Limb (tissue), 2 donors: ENCODE results near the gene CGN.

ENCODE experiments used
- DNase-seq, 2 donors: peaks; one replicate each; pipeline ENCODE4 v3.0.0-alpha.2; 2016; ENCODE audit errors: extremely low spot score in 2 of 2

The CGN gene

DNA sequence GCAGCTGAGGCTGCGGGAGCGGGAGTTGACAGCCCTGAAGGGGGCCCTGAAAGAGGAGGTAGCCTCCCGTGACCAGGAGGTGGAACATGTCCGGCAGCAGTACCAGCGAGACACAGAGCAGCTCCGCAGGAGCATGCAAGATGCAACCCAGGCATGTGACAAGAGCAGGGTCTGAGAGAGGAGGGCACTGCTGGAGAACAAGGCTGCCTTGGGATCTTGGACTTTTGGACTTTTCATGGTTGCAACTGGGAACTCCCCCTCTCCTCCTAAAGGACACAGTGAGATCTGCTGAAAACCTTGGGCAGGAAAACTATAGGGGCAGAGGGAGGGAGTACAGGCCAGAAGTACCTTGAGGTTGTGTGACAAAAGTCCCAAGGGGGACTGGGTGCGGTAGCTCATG lies 13.5 kb downstream of the CGN start:
- DNase-seq, result no peak

GRCh38 chr1:151526735-151527525 lies 15.7 kb downstream of the CGN start:
- DNase-seq, result no peak

GRCh38 chr1:151529211-151529702 lies 18.1 kb downstream of the CGN start:
- no peak for DNase-seq

DNA sequence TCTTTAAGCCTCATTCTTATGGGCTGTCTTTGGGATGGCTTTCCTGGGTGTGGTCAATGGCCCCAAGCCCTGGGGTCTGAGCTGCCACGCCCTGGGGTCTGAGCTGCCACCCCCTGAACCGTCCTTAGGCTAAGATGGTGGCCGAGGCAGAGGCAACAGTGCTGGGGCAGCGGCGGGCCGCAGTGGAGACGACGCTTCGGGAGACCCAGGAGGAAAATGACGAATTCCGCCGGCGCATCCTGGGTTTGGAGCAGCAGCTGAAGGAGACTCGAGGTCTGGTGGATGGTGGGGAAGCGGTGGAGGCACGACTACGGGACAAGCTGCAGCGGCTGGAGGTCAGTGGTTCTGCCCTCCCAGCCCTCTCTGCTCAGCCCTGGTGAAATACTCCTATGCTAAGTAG lies 18.6 kb downstream of the CGN start:
- no peak for DNase-seq

DNA sequence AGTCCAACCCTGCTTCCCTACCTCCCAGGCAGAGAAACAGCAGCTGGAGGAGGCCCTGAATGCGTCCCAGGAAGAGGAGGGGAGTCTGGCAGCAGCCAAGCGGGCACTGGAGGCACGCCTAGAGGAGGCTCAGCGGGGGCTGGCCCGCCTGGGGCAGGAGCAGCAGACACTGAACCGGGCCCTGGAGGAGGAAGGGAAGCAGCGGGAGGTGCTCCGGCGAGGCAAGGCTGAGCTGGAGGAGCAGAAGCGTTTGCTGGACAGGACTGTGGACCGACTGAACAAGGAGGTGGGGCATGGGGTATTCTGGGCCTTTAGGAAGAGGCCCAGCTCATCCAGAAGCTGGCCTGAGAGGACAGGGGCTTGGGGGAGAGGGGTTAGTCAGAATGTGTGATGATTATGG lies 19.3 kb downstream of the CGN start:
- no peak for DNase-seq

GRCh38 chr1:151533870-151534269 lies 22.7 kb downstream of the CGN start:
- DNase-seq, result no peak

- DNase-seq, result peak; percentile 28 to 77
Measured at GRCh38 chr1:151534662-151535278, 23.6 kb downstream of the CGN start.

- DNase-seq, result no peak
Measured at GRCh38 chr1:151535326-151536271, 24.4 kb downstream of the CGN start.

- DNase-seq, result no peak
Measured at GRCh38 chr1:151536499-151536898, 25.3 kb downstream of the CGN start.

GRCh38 chr1:151537112-151537511 lies 25.9 kb downstream of the CGN start:
- no peak for DNase-seq

DNA sequence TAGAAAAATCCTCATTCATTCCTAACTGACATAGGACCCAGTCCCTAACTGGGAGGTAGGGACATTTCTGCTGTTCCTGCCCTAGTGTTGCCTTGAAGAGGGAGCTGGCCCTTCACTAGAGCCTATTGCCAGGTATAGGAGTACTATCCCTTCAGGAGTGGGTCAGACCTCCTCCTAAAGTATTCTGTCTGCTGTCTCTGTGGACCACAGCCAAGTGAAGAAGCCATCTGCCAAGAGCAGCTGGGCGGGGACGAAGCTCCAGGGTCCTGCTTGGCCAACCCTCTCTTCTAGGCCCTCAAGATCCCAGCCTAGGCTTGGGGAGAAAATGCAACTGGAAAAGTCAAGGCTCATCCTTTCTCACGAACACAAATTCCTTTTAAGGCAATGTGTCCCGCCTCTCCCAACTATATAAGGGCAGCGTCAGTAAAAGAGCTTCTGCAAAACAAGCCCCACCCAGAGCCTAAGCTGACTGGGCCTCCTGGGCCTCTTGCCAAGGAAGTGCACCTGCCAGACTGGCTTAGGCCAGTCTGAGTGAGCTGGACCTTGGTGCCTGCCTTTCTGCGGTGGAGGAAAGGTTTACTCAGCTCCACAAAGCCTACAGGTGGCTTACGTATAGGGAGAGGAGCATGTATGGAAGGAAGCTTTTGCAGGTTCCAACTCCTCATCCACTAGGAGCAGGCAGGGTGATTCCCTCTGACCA lies 28.3 kb downstream of the CGN start:
- DNase-seq, result peak; percentile 72 to 74

DNA sequence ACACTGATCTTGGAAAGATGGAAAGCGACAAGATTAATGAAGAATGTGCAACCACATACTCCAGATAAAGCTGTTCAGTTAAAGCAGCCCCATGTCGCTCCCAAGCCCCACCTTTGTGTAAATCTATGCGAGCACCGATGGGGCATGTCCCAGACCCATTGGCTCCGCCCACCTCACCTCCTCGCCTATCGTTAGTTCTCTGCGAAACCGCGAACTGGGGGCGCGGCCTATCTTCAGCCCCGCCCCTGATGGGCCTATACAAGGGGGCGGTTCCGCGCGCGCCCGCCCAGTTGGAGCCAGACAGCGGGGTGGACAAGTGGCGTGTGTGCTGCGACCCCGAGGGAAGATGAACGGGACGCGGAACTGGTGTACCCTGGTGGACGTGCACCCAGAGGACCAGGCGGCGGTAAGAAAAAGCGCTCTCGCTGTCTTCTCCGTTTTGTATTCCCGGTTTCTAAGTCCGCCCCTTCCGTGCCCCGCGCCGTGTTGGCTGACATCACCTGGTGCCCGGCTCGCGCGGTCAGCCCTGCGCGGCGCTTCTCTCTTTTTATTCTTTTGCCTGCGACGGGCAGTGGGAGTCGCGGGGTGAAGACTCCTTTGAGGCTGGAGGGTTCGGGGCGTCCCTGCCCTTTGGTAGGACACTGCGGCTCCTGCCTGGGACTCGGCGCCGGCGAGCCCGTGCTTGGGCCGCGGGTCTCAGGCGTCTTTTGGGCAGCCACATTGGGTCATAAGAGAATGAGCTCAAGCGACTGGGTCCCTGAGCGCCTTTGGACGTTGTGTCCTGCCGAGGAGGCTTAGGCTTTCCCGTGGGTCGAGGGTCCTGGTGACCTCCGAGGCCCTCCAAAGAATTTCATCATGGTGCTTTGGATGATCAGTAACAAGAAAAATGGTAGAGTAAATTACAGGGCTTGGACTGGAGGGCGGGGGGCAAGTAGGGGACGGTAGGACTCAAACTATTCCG lies 29.1 kb downstream of the CGN start, which contains the start of gene TUFT1:
TSS of gene TUFT1 (plus strand) at position 289 of the 961 bp plus-strand sequence. CDS start at position 347, 58 bp downstream.
- DNase-seq, result peak; percentile 92 to 93

- DNase-seq, result peak in 1 of 2 donors; percentile 46
Measured at GRCh38 chr1:151540982-151541377, 29.8 kb downstream of the CGN start.

- DNase-seq, result no peak
Measured at GRCh38 chr1:151541752-151542151, 30.6 kb downstream of the CGN start.

DNA sequence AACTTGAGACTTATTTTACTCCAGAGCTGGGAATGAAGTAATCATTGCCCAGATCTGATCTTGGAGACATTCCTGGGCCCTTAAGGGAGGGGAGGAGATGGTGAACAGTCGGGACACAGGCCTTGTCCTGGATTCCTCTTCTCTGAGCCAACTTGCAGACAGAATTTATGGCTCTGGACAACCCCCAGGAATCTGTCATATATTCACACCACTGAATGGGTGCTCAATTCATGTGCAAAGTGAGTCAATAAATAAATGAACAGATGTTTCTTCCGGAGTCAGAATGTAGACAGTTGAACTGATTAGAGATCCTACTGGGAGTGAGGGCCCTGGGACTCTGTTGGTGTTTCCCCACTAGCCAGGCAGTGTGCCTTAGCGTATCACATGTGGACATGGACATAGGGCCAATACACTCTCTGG lies 31.5 kb downstream of the CGN start:
- no peak for DNase-seq

- no peak for DNase-seq
Measured at GRCh38 chr1:151545542-151545941, 34.4 kb downstream of the CGN start.

DNA sequence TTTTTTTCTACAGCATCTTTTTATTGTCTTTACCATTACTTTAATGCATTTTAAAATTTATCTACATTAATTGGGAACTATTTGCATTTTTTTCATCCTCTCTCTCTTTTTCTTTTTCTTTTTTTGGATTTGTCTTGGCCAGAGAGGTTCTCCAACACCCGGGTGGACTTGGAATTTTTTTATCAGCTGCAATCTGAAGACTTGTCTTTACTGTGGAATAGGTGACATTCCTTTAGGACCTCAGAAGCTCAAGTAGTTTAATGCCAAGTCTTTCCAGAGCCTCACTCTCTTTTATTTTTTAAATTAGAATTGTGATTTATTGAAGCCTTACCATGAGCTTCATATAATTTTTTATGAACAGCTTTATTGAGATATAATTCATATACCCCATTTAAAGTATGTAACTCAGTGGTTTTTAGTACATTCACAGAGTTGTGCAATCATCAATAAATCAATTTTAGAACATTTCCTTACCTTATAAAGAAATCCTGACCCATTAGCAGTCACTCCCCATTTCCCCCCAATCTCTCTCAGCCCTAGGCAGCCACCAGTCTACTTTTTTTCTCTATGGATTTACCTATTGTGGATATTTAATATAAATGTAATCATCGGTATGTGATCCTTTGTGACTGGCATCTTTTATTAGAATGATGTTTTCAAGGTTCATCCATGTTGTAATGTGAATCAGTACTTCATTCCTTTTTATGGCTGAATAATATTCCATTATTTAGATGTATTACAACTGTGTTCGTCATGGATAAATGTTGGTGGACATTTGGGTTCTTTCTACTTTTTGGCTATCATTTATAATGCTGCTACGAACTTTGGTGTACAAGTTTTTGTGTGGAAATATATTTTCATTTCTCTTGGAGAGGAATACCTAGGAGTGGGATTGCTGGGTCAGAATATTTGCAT lies 35.1 kb downstream of the CGN start:
- no peak for DNase-seq

- peak; percentile 59 to 70 for DNase-seq
Measured at GRCh38 chr1:151547119-151547899, 36.1 kb downstream of the CGN start.
